GM23248 (cell line): ENCODE measurements around the gene MRM2. TPM values are rescaled to one million over a fixed set of nuclear protein-coding genes. Genes with fewer than 3 reads are reported as not detected.

ENCODE experiments used
- DNase-seq: peaks from one replicate; pipeline ENCODE4 v3.0.0-alpha.2; 2015
- H2AFZ ChIP-seq: fragments of 200-600 bp; sonication (generic); 2 replicates; pipeline ENCODE4 v1.6.1; 2016; ENCODE audit warnings: antibody characterized with exemption
- H3F3A ChIP-seq: fragments of 200-600 bp; sonication (generic); 2 replicates; pipeline ENCODE4 v1.6.1; 2016; ENCODE audit warnings: mild to moderate bottlenecking, antibody characterized with exemption, mixed run types; ENCODE audit not compliant: insufficient read depth
- H3K27ac ChIP-seq: fragments of 200-600 bp; sonication (generic); 2 replicates; pipeline ENCODE4 v1.5.1; 2016; ENCODE audit warnings: mild to moderate bottlenecking
- H3K27me3 ChIP-seq: fragments of 200-600 bp; sonication (generic); replicated peaks from 2 replicates; pipeline ENCODE4 v1.6.1; 2016; ENCODE audit warnings: mild to moderate bottlenecking; ENCODE audit not compliant: insufficient read depth
- H3K36me3 ChIP-seq: fragments of 200-600 bp; sonication (generic); 2 replicates; pipeline ENCODE4 v1.6.1; 2016; ENCODE audit warnings: low read depth, mild to moderate bottlenecking
- H3K4me1 ChIP-seq: fragments of 200-600 bp; sonication (generic); 2 replicates; pipeline ENCODE4 v1.6.1; 2016; ENCODE audit warnings: mild to moderate bottlenecking; ENCODE audit not compliant: insufficient read depth
- H3K4me2 ChIP-seq: fragments of 200-600 bp; sonication (generic); one replicate; pipeline ENCODE4 v1.6.1; 2016; ENCODE audit warnings: mild to moderate bottlenecking; ENCODE audit not compliant: unreplicated experiment
- H3K4me3 ChIP-seq: fragments of 200-600 bp; sonication (generic); 2 replicates; pipeline ENCODE4 v1.5.1; 2016; ENCODE audit warnings: mild to moderate bottlenecking
- H3K79me2 ChIP-seq: fragments of 200-600 bp; sonication (generic); 2 replicates; pipeline ENCODE4 v1.6.1; 2016; ENCODE audit warnings: mild to moderate bottlenecking; ENCODE audit not compliant: insufficient read depth
- H3K9ac ChIP-seq: fragments of 200-600 bp; sonication (generic); 2 replicates; pipeline ENCODE4 v1.6.1; 2016; ENCODE audit warnings: mild to moderate bottlenecking
- H3K9me2 ChIP-seq: fragments of 200-600 bp; sonication (generic); 2 replicates; pipeline ENCODE4 v1.6.1; 2016; ENCODE audit warnings: mixed run types, mild to moderate bottlenecking, moderate library complexity; ENCODE audit not compliant: insufficient read depth
- H3K9me3 ChIP-seq: fragments of 200-600 bp; sonication (generic); one replicate; pipeline ENCODE4 v1.6.1; 2017; ENCODE audit warnings: low read depth
- H4K20me1 ChIP-seq: fragments of 200-600 bp; sonication (generic); 2 replicates; pipeline ENCODE4 v1.6.0; 2016; ENCODE audit not compliant: insufficient read depth
- EZH2 ChIP-seq: fragments of 200-600 bp; sonication (generic); IDR thresholded peaks from 2 replicates; pipeline ENCODE4 v1.6.1; 2018; ENCODE audit warnings: antibody characterized with exemption, mild to moderate bottlenecking; ENCODE audit not compliant: insufficient read depth, poor library complexity, severe bottlenecking
- EZH2phosphoT487 ChIP-seq: fragments of 200-600 bp; sonication (generic); IDR thresholded peaks from 2 replicates; pipeline ENCODE4 v1.6.1; 2018; ENCODE audit warnings: antibody characterized with exemption, moderate library complexity, mild to moderate bottlenecking, low read depth; ENCODE audit not compliant: insufficient read depth
- WGBS, 2 experiments: methylation state at CpG; one replicate each; pipeline ENCODE4 v1.1.6; 2015 to 2017; ENCODE audit warnings: low lambda C conversion rate in 2 of 2, low coverage in 1 of 2; ENCODE audit errors: missing lambda C conversion rate in 2 of 2; 5-methylcytosine and 5-hydroxymethylcytosine counted together
- in situ Hi-C: fragments of 300-500 bp; cut with MboI; formaldehyde crosslinking; loops from 2 replicates; pipeline ENCODE4 v1.15.0; 2020
- polyA plus RNA-seq: library from polyadenylated mRNA; unstranded; fragments of >200 nt; fragmentation: Nextera tagmentation; extraction: Ambion mirVana; gene quantifications from 2 replicates; pipeline ENCODE4 v1.2.1, GENCODE V29; 2016
- total RNA-seq: library from RNA; depleted of rRNA; stranded (reverse); fragments of >200 nt; shearing (Covaris generic); gene quantifications from 2 replicates; pipeline ENCODE4 v1.2.3, GENCODE V29; 2014

The MRM2 gene
- total and polyA plus RNA-seq, 2 experiments from 2014 or later: 20.8 to 42.2 TPM

DNA sequence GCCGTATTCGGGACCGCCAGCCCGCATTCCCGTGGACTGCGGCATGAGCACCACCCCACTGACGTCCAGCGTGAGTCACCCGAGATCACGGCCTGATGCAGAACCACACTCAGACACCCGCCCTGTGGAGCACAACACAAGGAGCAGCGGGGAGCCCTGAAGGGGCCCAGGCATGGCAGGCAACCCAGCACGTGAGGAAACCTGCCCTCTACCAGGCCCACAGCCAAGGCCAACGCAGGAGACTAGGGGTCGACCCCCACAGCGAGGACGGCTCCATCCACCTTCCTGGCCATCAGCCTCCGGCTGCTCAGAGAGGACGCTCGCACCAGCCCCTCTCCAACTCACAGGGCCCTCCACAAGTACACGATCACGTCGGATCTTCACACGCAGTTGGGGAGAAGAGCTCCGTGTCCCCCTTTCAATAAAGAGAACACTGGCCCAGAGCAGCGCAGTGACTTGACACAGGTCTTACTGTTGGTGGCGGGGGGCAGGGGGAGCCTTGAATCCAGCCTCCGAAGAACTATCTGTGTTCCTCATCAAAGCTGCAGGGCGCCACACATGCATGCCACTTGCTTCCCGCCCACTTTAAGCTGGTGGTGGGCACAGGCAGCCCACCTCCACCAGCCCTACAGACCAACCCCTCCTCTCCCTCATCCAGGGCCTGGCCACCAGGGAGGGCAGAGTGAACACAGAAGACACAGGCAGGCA is 31.3 kb downstream of the MRM2 start:
- TF ChIP-seq EZH2phosphoT487 (no peak), EZH2 (no peak)
- H3K4me3 ChIP-seq: no peak overlapping the region
- H4K20me1 ChIP-seq: no peaks in the 10 kb centered on the region
- no peak for DNase-seq
- H2AFZ ChIP-seq: no peak overlapping the region
- WGBS, 2 experiments: 88 to 90% methylated on average over 26 to 30 of the region's 30 CpGs
- no peaks in the 10 kb centered on the region for H3K9me2 ChIP-seq
- no peaks in the 10 kb centered on the region for H3F3A ChIP-seq
- no peaks in the 10 kb centered on the region for H3K9me3 ChIP-seq
- H3K27ac ChIP-seq: no peak overlapping the region
- no peak overlapping the region for H3K9ac ChIP-seq
- no peaks in the 10 kb centered on the region for H3K27me3 ChIP-seq
- no peaks in the 10 kb centered on the region for H3K79me2 ChIP-seq
- no peaks in the 10 kb centered on the region for H3K36me3 ChIP-seq
- in situ Hi-C loops: loop anchor here (10.0 kb wide), 1 partner anchor 626 kb away; no protein-coding TSS in a partner anchor
- no peak overlapping the region for H3K4me2 ChIP-seq
- H3K4me1 ChIP-seq: no peaks in the 10 kb centered on the region

DNA sequence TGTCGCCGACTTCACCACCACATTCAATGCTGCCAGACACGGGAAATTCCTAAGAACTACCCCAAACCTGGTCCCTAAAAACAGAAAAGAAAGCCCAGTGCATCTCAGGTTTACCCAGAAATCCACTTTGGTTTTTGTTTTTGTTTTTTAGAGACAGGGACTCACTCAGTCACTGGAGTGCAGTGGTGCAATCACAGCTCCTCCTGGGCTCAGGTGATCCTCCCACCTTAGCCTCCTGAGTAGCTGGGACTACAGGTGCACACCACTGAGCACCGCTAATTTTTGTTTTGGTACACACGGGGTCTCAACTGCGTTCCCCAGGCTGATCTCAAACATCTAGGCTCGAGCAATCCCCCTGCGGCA is 32.1 kb downstream of the MRM2 start:
- Histone ChIP-seq H3K4me3 (no peak overlapping the region), H3K27ac (no peak overlapping the region), H3F3A (no peaks in the 10 kb centered on the region), H3K4me1 (no peaks in the 10 kb centered on the region), H3K36me3 (no peaks in the 10 kb centered on the region), H3K9ac (0 out of 2 replicates have a peak overlapping the region, but pooled peaks have one; percentile 29), H3K27me3 (no peaks in the 10 kb centered on the region), H3K4me2 (no peak overlapping the region), H4K20me1 (no peaks in the 10 kb centered on the region), H3K79me2 (no peaks in the 10 kb centered on the region), H2AFZ (no peak overlapping the region), H3K9me3 (no peaks in the 10 kb centered on the region), H3K9me2 (no peaks in the 10 kb centered on the region)
- in situ Hi-C loops: loop anchor here (10.0 kb wide), 2 partner anchors 555 to 625 kb away; no protein-coding TSS in a partner anchor
- 74% methylated on average over 8 of the region's 8 CpGs for WGBS, 2 experiments
- DNase-seq: no peak
- TF ChIP-seq EZH2: no peak
- TF ChIP-seq EZH2phosphoT487: no peak

DNA sequence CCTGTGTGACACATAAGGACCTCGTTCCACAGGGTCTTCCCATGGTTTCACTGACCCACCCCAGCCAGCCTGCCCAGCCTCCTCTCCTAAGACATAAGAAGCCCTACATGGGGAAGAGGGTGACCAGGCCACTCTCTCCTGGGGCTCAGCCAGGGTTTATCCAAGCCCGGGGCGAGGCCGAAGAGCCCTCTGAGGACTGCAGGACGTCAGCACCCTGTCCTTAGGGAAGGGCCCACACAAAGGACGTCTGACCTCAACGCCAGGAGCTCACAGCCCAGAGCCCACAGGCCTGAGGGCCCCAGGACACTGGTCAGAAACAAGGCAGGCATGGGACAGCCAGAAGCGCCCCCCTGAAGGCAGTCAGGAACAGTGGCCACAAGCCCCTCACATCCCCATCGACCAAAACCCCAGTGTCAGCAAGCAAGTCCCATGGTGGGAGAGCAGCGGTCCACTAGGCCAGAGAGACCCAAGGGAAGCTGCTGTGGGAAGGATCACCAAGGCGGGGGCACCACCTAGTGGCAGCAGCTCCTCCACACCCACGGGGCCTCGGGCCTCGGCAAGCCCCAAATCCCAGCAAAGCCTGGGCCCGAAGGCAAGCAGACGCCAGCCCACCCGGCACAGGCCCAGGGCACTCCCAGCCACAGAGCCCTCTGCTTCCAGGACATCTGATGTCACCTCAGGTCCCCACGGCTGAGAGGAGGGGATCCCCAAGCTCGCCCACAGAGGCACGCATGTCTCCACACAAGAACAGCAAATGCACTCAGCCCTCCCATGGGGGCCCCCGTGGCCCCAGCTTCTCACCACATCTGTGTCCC is 32.7 kb downstream of the MRM2 start:
- H3F3A ChIP-seq: no peaks in the 10 kb centered on the region
- H3K36me3 ChIP-seq: no peaks in the 10 kb centered on the region
- no peaks in the 10 kb centered on the region for H3K27me3 ChIP-seq
- DNase-seq: peak; percentile 83
- 42 to 47% methylated on average over 19 to 21 of the region's 21 CpGs for WGBS, 2 experiments
- H3K9me2 ChIP-seq: no peaks in the 10 kb centered on the region
- no peak overlapping the region for H3K4me3 ChIP-seq
- no peak overlapping the region for H3K4me2 ChIP-seq
- no peaks in the 10 kb centered on the region for H3K79me2 ChIP-seq
- H3K4me1 ChIP-seq: no peaks in the 10 kb centered on the region
- no peak for TF ChIP-seq EZH2
- no peak for TF ChIP-seq EZH2phosphoT487
- H4K20me1 ChIP-seq: no peaks in the 10 kb centered on the region
- no peak overlapping the region for H2AFZ ChIP-seq
- in situ Hi-C loops: loop anchor here (10.0 kb wide), 1 partner anchor 555 kb away; no protein-coding TSS in a partner anchor
- no peaks in the 10 kb centered on the region for H3K9me3 ChIP-seq
- 0 out of 2 replicates have a peak overlapping the region, but pooled peaks have one; percentile 29 for H3K9ac ChIP-seq
- no peak overlapping the region for H3K27ac ChIP-seq

DNA sequence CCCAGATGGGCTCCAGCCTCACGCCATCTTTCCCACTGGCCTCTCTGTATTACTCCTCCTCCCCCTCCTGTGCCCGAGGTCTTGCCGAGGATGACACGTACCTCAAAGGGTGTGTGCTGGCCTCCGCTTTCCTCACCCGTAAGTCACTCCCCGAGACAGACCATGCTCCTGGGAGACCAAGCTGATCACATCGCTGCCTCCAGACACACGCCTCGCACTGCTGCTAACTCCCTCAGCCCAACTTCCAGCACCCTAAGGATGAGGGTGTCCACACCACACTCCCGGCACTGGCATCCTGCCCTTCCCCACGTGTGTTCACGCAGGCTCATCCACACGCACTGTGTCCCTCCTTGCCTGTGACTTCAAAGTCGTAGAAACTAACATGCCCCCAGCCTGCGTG is 33.3 kb downstream of the MRM2 start:
- DNase-seq: no peak
- Histone ChIP-seq H3K9me2 (no peaks in the 10 kb centered on the region), H2AFZ (no peak overlapping the region), H3K27me3 (no peaks in the 10 kb centered on the region), H3K79me2 (no peaks in the 10 kb centered on the region), H4K20me1 (no peaks in the 10 kb centered on the region), H3F3A (no peaks in the 10 kb centered on the region), H3K4me1 (no peaks in the 10 kb centered on the region), H3K36me3 (no peaks in the 10 kb centered on the region), H3K4me2 (no peak overlapping the region), H3K9me3 (no peaks in the 10 kb centered on the region), H3K4me3 (no peak overlapping the region), H3K27ac (no peak overlapping the region), H3K9ac (no peak overlapping the region)
- TF ChIP-seq EZH2phosphoT487 (no peak), EZH2 (no peak)
- 87 to 88% methylated on average over 16 of the region's 16 CpGs for WGBS, 2 experiments
- in situ Hi-C loops: loop anchor here (10.0 kb wide), 1 partner anchor 554 kb away; no protein-coding TSS in a partner anchor
